GM08714 (cell line): ENCODE data around the gene SRPRA.

ENCODE experiments used
- H3K4me3 ChIP-seq: fragments of 200-500 bp; sonication (Bioruptor generic); 2 replicates; pipeline ENCODE4 v1.5.1; 2014; ENCODE audit warnings: mild to moderate bottlenecking, low read length, inconsistent platforms
- ZNF274 ChIP-seq: IDR thresholded peaks from 2 replicates; pipeline ENCODE4 v1.6.1; 2012; ENCODE audit warnings: mild to moderate bottlenecking, low read depth, low read length

The SRPRA gene

GRCh38 chr11:126304457-126305075 lies 35.9 kb upstream of the SRPRA start:
- TF ChIP-seq ZNF274: no peak

DNA sequence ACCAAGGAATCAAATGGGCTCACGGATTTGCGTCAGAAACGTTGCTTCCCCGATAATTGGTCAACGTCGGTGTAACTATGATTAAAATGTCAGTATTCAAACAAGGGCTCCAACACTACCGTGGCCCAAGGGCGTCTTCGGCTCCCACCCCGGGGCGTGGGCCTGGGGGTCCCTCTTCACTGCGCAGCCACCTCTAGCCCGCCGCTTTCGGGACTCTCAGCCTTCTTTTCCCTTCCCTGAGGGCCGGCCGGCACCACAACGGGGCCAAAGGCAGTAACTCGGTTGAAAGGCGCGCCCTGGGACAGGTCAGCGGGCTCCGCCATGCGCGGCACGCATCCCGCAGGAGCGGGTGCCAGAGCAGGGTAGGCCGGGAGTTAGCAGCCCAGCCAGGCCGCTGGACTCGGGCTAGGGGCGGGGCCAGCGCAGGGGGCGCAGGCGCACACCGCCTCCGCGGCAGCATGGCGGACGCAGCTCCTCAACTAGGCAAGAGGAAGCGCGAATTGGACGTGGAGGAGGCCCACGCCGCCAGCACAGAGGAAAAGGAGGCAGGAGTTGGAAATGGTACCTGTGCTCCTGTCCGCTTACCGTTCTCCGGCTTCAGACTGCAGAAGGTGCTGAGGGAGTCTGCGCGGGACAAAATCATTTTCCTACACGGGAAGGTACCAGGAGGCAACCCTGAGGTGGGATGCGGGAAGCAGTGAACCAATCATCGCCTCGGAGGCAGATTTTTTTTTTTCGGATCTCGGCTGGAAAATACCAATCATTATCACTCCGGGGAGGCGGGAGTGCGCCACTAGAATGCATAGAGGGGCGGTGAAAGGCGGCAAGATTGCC lies 35.1 kb upstream of the SRPRA start, which contains the start of gene DCPS:
TSS of gene DCPS (plus strand) at position 438 of the 834 bp plus-strand sequence. CDS start at position 459, 21 bp downstream.
- no peak for TF ChIP-seq ZNF274

More at GRCh38 chr11:126304457-126305075, 35.9 kb upstream of the SRPRA start:
- H3K4me3 ChIP-seq: peak overlapping the region; percentile 92

DNA sequence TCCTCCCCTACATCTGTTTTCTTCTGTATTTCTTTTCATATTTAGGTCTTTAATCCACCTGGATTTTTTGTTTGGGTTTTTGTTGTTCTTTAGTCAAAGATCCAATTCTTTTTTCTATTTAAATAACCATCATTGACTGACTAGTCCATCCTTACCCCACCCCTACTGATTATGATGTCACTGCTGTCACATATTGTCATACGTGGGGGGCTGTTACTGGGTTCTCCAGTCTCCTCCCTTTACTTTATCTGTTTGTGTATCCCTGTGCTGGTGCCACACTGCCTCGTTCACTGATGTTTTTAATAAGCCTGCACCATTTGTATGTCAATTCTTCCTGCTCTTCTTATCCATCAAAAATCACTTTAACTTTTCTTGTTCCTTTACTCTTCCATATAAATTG lies 28.3 kb upstream of the SRPRA start:
- no peak for TF ChIP-seq ZNF274
- H3K4me3 ChIP-seq: no peak overlapping the region

More for the DNA sequence above, 35.1 kb upstream of the SRPRA start, which contains the start of gene DCPS:
- peak within 1 kb of the TSS; percentile 92 for H3K4me3 ChIP-seq

DNA sequence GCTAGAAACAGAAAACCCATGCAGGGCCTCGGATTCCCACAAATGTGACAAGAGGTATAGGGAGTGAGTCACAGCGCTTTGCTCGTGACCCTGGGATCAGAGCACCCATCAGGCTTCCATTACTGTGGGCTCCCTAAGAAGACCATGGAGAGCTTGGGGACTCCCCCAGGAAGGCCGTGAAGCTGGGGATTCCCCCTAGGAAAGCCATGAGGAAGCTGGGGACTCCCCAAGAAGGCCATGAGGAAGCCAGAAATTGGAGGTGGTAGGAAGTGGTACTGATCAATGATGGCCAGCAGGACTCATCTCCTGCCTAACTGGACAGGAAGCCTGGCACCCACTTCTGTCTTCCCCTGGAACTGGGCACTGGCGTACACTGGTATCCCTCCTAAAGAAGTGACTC lies 25.0 kb upstream of the SRPRA start:
- no peak for TF ChIP-seq ZNF274
- H3K4me3 ChIP-seq: no peak overlapping the region

- H3K4me3 ChIP-seq: no peak overlapping the region
- TF ChIP-seq ZNF274: no peak
Observed at GRCh38 chr11:126290887-126291286, 22.2 kb upstream of the SRPRA start.

DNA sequence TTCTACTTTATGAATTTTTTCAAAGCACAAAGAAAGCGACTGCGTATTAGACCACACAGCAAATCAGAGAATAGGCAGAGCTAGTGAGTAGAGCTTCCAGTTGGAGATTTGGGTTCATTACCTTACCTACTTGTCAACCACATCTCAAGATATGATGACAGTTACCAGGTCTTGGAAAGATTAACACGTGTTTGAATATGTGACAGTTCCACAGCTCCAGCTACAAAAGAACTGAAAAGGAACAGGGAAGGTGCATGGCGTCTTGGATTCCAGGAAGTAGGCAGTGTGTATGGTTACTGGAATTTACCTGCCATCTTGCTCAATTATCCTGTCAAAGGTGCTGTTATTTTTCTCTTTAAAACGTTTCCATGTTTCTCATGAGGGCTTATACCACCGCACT lies 19.5 kb upstream of the SRPRA start:
- H3K4me3 ChIP-seq: no peak overlapping the region
- TF ChIP-seq ZNF274: no peak

DNA sequence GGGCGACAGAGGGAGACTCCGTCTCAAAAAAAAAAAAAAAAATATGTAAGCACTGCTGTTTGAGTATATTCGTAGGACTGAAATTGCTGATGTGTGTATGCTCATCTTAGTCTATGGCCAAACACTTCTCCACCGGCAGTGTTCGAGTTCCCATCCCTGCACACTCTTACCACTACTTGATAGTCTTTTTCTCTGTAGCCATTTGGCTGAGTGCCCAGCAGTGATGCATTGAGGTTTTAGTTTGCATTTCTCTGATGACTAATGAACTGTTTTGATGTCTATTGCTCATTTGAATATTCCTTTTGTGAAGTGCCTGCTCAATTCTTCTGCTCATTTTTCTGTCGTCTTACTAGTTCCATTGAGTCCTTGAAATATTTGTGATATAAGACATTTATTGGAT lies 16.1 kb upstream of the SRPRA start:
- H3K4me3 ChIP-seq: no peak overlapping the region; the same call in 1 of the 2 replicates

GRCh38 chr11:126282736-126283591 lies 14.3 kb upstream of the SRPRA start, which contains the start of gene TIRAP:
TIRAP (plus strand) TSS chr11:126283093; CDS start chr11:126290895, 7,802 bp downstream.
- H3K4me3 ChIP-seq: peak within 1 kb of the TSS; percentile 81
- no peak for TF ChIP-seq ZNF274

More for the DNA sequence above, 16.1 kb upstream of the SRPRA start:
- no peak for TF ChIP-seq ZNF274

GRCh38 chr11:126282361-126282735 lies 13.7 kb upstream of the SRPRA start:
- TF ChIP-seq ZNF274: no peak
- peak overlapping the region; percentile 81; the same call in 1 of the 2 replicates for H3K4me3 ChIP-seq

DNA sequence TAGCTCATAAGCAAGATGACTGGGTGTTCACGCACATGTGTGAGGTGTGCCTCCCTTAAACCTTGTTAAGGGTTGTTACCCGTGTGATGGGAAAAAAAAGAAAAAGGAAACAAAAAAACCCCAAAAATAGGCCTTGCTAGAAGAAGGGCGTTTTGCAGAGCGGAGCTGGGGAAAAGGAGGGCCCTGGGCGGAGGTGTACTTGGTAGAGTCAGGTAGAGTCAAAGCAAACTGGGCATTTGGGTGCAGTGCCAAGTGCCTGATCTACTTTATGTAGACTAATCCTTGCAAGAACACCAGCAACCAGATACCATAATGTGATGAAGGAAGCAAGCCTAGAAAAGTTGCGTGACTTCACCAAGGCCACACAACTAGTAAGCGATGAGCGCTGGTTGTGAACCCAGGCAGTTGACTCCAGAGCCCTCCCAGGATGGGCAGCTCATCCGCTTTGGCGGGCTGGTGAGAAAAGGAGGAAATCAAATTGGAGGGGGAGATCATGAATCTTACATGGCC lies 13.0 kb upstream of the SRPRA start:
- H3K4me3 ChIP-seq: no peak overlapping the region
- no peak for TF ChIP-seq ZNF274

DNA sequence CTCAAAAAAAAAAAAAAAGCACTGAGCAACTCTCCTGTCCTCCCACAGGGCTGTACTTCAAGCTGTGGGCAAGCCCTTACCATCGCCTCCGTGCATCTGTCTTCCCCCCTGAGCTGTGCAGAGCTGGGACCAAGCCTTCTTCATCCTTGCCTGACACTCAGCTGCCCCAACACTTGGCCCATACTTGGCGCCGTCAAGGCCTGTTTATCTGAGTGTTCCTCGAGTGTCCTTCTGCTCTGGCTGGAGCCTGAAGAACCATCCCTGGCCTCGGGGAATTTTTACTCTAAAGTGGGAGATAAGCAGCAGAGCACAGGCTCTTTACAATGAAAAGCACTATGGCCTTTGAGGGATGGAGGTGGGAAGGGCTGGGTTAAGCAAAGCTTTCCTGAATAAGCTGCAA lies 12.6 kb upstream of the SRPRA start:
- no peak for TF ChIP-seq ZNF274
- no peak overlapping the region for H3K4me3 ChIP-seq

DNA sequence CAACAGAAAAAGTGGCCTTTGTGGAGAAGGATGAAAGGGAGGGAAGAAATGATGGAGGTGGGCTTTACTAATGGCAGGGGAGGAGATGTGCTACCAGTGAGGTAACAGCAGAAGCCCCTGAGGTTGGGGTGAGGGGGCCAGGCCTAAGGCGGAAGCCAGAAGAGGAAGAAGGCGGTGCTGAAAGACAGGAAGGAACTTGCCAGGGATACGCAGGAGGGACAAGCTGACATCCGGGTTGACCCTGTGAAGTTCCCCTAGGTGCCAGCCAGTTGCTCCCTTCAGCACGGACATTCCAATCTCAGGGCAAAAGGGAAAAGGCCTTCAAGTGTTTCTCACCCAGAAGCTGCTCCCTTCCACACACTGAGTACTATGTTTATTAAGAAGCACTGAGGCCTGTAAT lies 11.9 kb upstream of the SRPRA start:
- no peak for TF ChIP-seq ZNF274
- H3K4me3 ChIP-seq: no peak overlapping the region

GRCh38 chr11:126279191-126279590 lies 10.5 kb upstream of the SRPRA start:
- TF ChIP-seq ZNF274: no peak
- H3K4me3 ChIP-seq: no peak overlapping the region

- TF ChIP-seq ZNF274: no peak
- H3K4me3 ChIP-seq: no peak overlapping the region
Observed at GRCh38 chr11:126277780-126278179, 9.1 kb upstream of the SRPRA start.

- H3K4me3 ChIP-seq: no peak overlapping the region
- TF ChIP-seq ZNF274: no peak
Observed at GRCh38 chr11:126277322-126277721, 8.6 kb upstream of the SRPRA start.
